Cardiac septum (tissue), 1 donor: ENCODE measurements around the gene OR2M7. TPM values are rescaled to one million over a fixed set of nuclear protein-coding genes. Genes with fewer than 3 reads are reported as not detected.
"Not testable (repeated sequence)": the region's sequence is repeated elsewhere in the genome, so short reads cannot be mapped to it uniquely, and the experiment has no call there.

Source experiments
- DNase-seq: peaks from one replicate; pipeline ENCODE4 v3.0.0-alpha.2; 2020; ENCODE audit warnings: low spot score
- intact Hi-C: fragments of 100-400 bp; cut with DNase I; formaldehyde crosslinking; loops from one replicate; pipeline ENCODE4 v1.14.0; 2022
- long read RNA-seq: library from polyadenylated mRNA; unstranded; transcript quantifications from one replicate; pipeline ENCODE4 v2.0.0, GENCODE V29; 2021
- total RNA-seq: library from RNA; stranded (reverse); fragmentation: NEBNext Ultra II Directional; extraction: Animal tissue kit (Norgen Biotek cat#: 25700); gene quantifications from one replicate; pipeline ENCODE4 v1.2.1, GENCODE V29; 2021
- donor health status: DM: no; HTN: no; CAD: no.

OR2M7 gene, protein sequence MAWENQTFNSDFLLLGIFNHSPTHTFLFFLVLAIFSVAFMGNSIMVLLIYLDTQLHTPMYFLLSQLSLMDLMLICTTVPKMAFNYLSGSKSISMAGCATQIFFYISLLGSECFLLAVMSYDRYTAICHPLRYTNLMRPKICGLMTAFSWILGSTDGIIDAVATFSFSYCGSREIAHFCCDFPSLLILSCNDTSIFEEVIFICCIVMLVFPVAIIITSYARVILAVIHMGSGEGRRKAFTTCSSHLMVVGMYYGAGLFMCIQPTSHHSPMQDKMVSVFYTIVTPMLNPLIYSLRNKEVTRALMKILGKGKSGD
- total RNA-seq: not detected
- long read RNA-seq: 0 reads

DNA sequence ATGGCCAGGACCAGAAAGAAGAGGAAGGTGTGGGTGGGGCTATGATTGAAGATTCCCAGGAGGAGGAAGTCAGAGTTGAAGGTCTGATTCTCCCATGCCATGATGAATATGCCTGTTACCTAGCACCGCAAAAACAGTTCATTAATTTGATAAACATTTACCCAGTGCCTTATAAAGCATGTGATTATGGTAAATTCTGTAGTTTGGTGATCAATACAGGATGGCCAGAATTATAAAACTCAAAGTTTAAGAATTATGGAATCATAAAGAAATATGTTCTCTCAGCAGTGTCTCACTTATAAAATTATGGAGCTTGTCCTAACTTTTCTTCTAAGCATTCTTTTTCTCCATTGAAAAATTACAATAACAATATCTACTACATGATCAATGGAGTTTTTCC, at the start of gene OR2M7:
OR2M7 (minus strand) TSS at position 101 of the 400 bp plus-strand sequence; CDS start at position 101, 0 bp downstream.
- intact Hi-C loops: no loop called here
- DNase-seq: no peak

DNA sequence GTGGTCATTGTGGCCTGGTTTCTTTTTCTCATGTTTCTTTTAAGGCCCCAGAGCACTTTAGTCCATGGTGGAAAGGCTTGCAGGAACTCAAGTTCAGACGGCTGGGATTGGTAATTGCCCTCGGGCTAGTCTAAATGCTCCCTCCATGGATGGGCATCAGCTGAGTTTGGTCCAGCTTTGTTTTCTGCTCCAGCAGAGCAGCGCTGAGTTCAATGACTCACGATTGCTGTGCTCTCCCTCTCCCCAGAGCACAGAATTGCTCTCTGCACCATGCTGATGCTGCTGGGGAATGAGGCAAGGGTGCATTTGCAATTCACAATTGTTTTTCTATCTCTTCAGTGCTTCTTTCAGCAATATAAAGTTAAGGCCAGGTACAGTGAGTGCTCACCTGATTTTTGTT, 49.4 kb upstream of the OR2M7 start:
- intact Hi-C loops: no loop called here
- DNase-seq: no peak

DNA sequence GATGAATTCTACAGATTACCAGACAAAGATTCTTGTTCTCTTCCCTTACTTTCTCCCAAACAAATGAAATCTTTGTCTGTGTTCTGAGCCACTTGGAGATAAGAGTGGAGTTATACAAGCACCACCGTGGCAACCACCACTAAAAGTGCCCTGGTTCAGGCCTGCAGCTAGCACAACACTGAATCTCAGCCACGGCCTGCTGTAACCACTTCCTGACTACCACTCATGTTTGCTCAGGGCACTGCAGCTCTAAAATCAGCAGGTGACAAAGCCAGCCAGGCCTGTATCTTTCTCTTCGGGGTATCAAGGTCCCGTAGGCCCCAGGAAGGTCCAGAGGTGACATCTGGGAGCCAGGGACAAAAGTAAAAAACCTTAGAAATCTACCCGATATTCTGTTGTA, 48.0 kb upstream of the OR2M7 start:
- no peak for DNase-seq

DNA sequence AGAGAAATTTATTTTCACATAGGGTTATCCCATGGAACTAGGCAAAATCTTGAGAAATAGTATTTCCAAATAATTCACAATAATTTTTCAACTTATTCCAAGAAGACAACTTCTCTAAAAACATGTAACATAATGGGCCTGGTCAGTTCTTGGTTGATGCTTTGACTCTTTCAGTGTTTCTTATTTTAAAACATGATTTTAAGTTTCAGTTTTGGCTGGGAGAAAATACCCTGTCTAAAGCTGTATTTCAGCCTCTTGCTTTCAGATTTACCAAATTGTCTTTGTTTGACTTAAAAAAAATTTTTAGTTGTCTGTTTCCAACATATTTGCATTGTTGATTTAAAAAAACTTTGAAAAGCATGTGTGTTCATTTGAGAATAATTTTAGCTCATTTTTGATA, 42.2 kb upstream of the OR2M7 start:
- no peak for DNase-seq
- intact Hi-C loops: no loop called here

More for the DNA sequence above, 48.0 kb upstream of the OR2M7 start:
- intact Hi-C loops: no loop called here

DNA sequence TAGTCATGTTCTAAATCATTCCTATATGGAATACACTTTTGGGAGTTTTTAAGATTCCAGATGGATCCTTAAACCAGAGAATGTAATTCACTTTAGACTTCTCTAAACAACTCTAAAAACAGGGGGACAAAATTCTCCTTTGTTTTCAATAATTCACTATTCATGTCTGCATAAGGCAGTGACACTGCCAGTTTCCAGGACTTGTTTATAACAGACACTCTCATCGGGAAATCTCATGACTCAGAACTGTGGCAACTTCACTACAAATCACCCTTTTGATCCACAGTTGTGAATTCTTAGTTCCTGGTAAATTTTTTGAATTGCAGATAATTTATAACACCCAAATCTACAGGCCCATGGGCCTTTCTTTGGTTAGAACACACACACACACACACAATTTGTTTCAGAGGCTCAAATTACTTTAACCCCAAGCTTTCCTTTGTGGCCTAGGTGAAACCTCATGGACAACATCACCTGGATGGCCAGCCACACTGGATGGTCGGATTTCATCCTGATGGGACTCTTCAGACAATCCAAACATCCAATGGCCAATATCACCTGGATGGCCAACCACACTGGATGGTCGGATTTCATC, 36.9 kb upstream of the OR2M7 start, which contains the start of gene OR2T4:
OR2T4 (plus strand) TSS at position 545 of the 595 bp plus-strand sequence; CDS start at position 545, 0 bp downstream.
- no peak for DNase-seq
- intact Hi-C loops: no loop called here

DNA sequence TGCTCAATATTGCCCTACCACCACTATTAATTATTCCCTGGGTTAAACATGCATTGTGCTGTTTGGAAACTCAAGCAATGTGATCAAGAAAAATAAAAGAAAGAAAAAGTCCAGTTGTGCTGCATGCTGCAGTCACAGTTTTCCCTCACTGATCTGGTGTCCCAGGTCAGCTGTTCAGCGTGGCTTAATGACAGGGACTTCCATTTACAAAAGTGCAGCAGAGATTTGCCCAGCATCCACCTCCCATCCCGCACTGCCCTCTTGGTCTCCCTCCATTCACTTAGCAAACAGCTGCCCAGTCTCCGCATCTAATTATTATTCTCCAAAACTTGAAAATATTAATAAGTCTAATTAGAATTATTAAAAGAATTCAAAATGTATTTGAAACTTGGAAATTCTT, 35.0 kb upstream of the OR2M7 start:
- intact Hi-C loops: no loop called here
- DNase-seq: no peak

DNA sequence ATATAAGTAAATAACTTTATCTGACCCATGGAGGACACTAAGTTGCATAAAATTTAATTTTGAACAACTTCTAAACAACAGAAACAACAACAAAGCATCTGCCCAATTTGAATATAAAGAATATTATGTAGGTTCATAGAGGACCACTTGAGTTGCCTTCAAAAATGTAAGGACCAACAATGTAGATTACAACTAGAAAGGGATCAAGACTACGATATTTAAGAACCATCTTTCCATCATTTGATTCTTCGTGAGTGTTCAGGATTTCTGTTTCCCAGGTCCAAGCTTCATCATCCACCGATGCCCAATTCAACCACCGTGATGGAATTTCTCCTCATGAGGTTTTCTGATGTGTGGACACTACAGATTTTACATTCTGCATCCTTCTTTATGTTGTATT, 24.1 kb upstream of the OR2M7 start, which contains the start of gene OR14C36:
OR14C36 (plus strand) TSS at position 301 of the 400 bp plus-strand sequence; CDS start at position 301, 0 bp downstream.
- DNase-seq: no peak
- intact Hi-C loops: no loop called here

DNA sequence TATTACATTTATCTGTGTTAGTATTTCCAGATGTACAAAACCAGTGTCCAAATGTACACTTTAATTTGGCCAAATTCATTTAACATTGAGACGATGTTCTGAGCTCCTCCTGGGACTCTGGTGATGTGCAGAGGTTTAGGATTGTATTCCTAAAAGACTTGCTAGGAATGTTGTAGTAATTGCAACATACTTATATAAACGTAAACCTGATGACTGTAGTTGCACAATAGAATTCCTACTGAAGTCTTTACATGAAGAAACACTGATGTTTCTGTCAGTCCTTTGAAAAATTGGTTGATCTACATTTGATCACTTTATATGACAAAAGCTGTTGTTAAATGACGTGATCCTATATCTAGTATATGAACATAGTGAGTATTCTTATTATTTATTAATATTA, 19.1 kb upstream of the OR2M7 start:
- intact Hi-C loops: no loop called here
- DNase-seq: no peak

DNA sequence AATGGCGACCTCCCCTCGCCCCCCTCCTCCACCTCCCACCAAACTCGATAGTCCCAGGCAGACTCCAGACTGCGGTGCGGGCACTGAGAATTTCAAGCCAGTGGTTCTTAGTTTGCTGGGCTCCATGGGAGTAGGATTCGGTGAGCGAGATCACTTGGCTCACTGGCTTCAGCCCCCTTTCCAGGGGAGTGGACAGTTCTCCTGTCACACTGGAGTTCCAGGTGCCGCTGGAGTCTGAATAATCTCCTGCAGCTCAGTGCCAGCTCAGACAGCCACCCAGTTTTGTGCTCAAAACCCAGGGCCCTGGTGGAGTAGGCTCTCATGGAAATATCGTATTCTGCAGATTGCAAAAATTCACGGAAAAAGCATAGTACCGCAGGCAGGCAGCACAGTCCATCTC, 7.6 kb downstream of the OR2M7 start:
- intact Hi-C loops: no loop called here
- DNase-seq: no peak

DNA sequence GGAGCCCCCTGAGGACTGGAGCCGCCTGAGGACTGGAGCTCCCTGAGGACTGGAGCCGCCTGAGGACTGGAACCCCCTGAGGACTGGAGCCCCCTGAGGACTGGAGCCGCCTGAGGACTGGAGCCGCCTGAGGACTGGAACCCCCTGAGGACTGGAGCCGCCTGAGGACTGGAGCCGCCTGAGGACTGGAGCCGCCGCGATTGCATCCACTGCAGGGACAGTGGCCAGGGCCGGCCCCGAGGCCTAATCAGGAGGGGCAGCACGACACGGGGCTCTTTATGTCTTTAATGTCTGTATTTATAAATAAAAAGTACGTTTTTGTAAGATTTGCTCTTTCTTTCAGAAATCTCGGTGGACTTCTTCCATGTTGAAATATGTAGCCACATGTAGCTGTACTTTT, 17.6 kb downstream of the OR2M7 start:
- DNase-seq, intact Hi-C loops: not testable (repeated sequence)

DNA sequence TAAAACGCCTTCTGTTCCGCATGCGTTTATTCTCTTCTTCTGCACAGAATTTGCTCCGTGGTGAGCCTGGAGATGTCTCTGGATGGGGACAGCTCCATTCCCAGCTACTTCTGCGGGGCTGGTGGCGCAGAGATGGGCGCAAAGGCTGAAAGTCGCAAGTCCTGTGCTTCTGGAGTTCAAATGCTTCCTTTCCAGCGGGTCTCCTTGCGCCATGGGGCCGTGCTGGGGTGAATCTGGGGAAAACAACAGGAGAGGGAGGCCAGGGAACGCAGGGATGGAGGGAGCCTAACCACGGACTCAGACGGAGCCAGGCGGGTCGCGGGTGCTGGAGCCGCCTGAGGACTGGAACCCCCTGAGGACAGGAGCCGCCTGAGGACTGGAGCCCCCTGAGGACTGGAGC, 18.3 kb downstream of the OR2M7 start:
- DNase-seq: no peak
- intact Hi-C loops: no loop called here

DNA sequence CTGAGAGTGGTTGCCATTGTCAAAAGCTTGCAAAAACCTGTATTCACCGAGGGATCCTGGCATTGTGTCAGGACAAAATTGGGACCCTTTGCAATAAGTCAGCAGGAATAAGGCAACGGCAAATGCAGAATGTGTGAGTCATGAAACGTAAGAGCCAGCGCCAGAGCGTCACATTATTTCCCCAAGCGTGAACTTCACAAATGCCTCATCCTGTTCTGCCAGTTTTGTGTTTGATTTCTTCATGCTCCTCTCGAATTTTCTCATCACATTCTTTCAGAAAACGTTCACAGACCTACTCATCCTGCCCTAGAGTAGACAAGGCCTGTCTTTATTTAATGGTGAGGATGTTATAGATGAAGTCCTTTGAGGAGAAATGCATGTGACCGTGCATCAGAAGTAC, 18.7 kb downstream of the OR2M7 start:
- intact Hi-C loops, DNase-seq: not testable (repeated sequence)

DNA sequence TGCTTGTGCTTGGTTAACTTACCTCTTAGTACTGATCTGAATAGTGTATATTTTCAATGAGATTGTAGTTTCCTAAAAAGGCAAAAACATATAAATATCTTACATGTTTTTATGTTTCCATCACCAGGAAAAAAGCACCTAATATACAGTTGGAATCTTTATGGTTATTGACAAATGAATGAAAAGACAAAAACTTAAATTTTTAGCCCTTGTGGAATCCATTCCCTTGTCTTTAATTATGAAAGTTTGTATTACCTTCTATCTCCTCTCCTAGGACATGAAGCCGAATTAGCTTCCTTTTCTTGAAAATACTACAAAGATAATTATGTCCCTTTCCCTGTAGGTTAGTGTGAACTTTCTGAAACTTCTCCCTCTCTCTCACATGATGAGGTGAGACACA, 21.0 kb downstream of the OR2M7 start, which contains the start of gene OR2T12:
OR2T12 (minus strand) TSS at position 101 of the 400 bp plus-strand sequence. CDS start 7,846 bp downstream, outside the sequence.
- intact Hi-C loops: no loop called here

DNA sequence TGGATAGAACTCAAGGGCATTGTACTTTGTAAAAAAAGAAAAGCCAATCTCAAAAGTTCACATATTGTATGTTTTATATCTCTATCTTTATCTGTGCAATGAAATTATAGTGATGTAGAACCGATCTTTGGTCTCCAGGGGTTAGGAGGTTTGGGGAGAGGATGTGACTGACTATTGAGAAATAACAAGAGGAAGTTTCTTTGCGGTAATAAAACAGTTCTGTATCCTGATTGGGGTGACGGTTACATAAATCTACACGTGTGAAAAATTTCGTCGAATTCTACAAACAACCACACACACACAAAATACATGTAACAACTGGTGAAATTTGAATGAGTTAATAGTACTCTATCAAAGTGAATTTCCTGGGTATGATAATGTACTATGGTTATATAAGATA, 36.0 kb downstream of the OR2M7 start:
- no peak for DNase-seq
- intact Hi-C loops: no loop called here

More for the DNA sequence above, 21.0 kb downstream of the OR2M7 start, which contains the start of gene OR2T12:
- DNase-seq: no peak

DNA sequence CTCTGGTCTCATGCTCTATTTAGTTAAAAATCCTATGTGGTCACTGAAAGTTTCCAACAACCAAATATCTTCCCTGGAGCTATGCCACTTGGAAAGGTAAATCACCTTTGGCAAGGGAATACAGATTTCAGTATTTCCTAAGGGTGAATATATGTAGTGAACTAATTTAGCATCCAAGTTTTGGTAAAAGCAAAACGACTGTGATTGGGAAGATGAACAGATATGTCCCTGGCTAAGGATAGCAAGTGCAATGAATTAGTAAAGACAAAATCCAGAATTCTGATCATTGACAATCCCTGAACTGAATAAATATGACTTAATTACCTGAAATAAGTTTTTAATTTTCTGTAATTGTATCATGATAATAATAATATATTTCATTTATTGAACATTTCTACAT, 46.5 kb downstream of the OR2M7 start, which contains the start of gene OR2T33:
OR2T33 (minus strand) TSS at position 101 of the 400 bp plus-strand sequence. CDS start 4,162 bp downstream, outside the sequence.
- intact Hi-C loops: no loop called here
- DNase-seq: no peak

Other genes starting within 250 kb of the OR2M7 start
- not detected for gene OR2L13, start 229.4 kb downstream of the OR2M7 start, total RNA-seq
- not detected for gene OR2M5, start 179.4 kb downstream of the OR2M7 start, total RNA-seq
- gene OR2M2, start 149.7 kb downstream of the OR2M7 start, total RNA-seq: not detected
- not detected for gene OR2M3, start 127.3 kb downstream of the OR2M7 start, total RNA-seq
- gene OR2M4, start 93.2 kb downstream of the OR2M7 start, total RNA-seq: not detected
- not detected for gene OR2T33, start 46.6 kb downstream of the OR2M7 start, total RNA-seq
- not detected for gene OR2T12, start 21.1 kb downstream of the OR2M7 start, total RNA-seq
- not detected for gene OR14C36, start 24.2 kb upstream of the OR2M7 start, total RNA-seq
- not detected for gene OR2T4, start 37.1 kb upstream of the OR2M7 start, total RNA-seq
- not detected for gene OR2T6, start 51.2 kb upstream of the OR2M7 start, total RNA-seq
- not detected for gene OR2T1, start 78.5 kb upstream of the OR2M7 start, total RNA-seq
- gene OR2T2, start 121.1 kb upstream of the OR2M7 start, total RNA-seq: not detected
- not detected for gene OR2T3, start 148.8 kb upstream of the OR2M7 start, total RNA-seq
- gene OR2T5, start 164.0 kb upstream of the OR2M7 start, total RNA-seq: not detected
- gene OR2G6, start 183.5 kb upstream of the OR2M7 start, total RNA-seq: not detected
- gene OR2T29, start 238.2 kb upstream of the OR2M7 start, total RNA-seq: not detected